Smooth muscle cell (in vitro differentiated cells): Measurements from ENCODE around the gene CTDSPL. TPM values are rescaled to one million over a fixed set of nuclear protein-coding genes. Genes with fewer than 3 reads are reported as not detected.

ENCODE experiments used
- DNase-seq: peaks from one replicate; lab custom pipeline; 2025; ENCODE audit not compliant: unreplicated experiment; lab: John Stamatoyannopoulos, UW
- H2AFZ ChIP-seq: fragments of 200-600 bp; sonication (generic); 2 replicates; pipeline ENCODE4 v1.6.0; 2016; ENCODE audit warnings: antibody characterized with exemption, low read depth, mild to moderate bottlenecking
- H3F3A ChIP-seq: fragments of 200-600 bp; sonication (generic); 2 replicates; pipeline ENCODE4 v1.6.0; 2017; ENCODE audit warnings: antibody characterized with exemption, low read depth
- H3K27ac ChIP-seq: fragments of 200-600 bp; sonication (generic); 2 replicates; pipeline ENCODE4 v1.5.1; 2016; ENCODE audit warnings: low read depth, mild to moderate bottlenecking
- H3K27me3 ChIP-seq: fragments of 200-600 bp; sonication (generic); 2 replicates; pipeline ENCODE4 v1.6.1; 2016; ENCODE audit warnings: low read depth, mild to moderate bottlenecking
- H3K36me3 ChIP-seq: fragments of 200-600 bp; sonication (generic); 2 replicates; pipeline ENCODE4 v1.5.1; 2016; ENCODE audit warnings: low read depth
- H3K4me1 ChIP-seq: fragments of 200-600 bp; sonication (generic); 2 replicates; pipeline ENCODE4 v1.5.1; 2016; ENCODE audit warnings: low read depth
- H3K4me2 ChIP-seq: fragments of 200-600 bp; sonication (generic); 2 replicates; pipeline ENCODE4 v1.6.0; 2016; ENCODE audit warnings: mild to moderate bottlenecking
- H3K4me3 ChIP-seq: fragments of 200-600 bp; sonication (generic); 2 replicates; pipeline ENCODE4 v1.5.1; 2016; ENCODE audit warnings: mild to moderate bottlenecking
- H3K79me2 ChIP-seq: fragments of 200-600 bp; sonication (generic); 2 replicates; pipeline ENCODE4 v1.6.0; 2016; ENCODE audit warnings: low read depth, mild to moderate bottlenecking
- H3K9ac ChIP-seq: fragments of 200-600 bp; sonication (generic); 2 replicates; pipeline ENCODE4 v1.6.0; 2016; ENCODE audit warnings: low read depth
- H3K9me3 ChIP-seq: fragments of 200-600 bp; sonication (generic); replicated peaks from 2 replicates; pipeline ENCODE4 v1.5.1; 2016; ENCODE audit warnings: low read depth
- H4K20me1 ChIP-seq: fragments of 200-600 bp; sonication (generic); 2 replicates; pipeline ENCODE4 v1.6.0; 2016; ENCODE audit warnings: low read depth
- WGBS: methylation state at CpG from one replicate; pipeline ENCODE4 v1.1.7; 2016; ENCODE audit warnings: low lambda C conversion rate; 5-methylcytosine and 5-hydroxymethylcytosine counted together
- polyA plus RNA-seq: library from polyadenylated mRNA; unstranded; fragments of >200 nt; fragmentation: Nextera tagmentation; extraction: Ambion mirVana; gene quantifications from 2 replicates; pipeline ENCODE4 v1.2.1, GENCODE V29; 2016
- total RNA-seq: library from RNA; depleted of rRNA; stranded (reverse); fragments of >200 nt; gene quantifications from 2 replicates; pipeline ENCODE4 v1.2.3, GENCODE V29; 2014
- TF ChIP-seq, protein P1 (sequence below): fragments of 200-600 bp; sonication (generic); IDR thresholded peaks from 2 replicates; pipeline ENCODE4 v1.5.1; 2017; ENCODE audit warnings: borderline replicate concordance, mild to moderate bottlenecking, antibody characterized with exemption; ENCODE audit not compliant: insufficient read depth, poor library complexity, severe bottlenecking

The CTDSPL gene
- total and polyA plus RNA-seq, 2 experiments from 2014 or later: 31.3 to 34.3 TPM

DNA sequence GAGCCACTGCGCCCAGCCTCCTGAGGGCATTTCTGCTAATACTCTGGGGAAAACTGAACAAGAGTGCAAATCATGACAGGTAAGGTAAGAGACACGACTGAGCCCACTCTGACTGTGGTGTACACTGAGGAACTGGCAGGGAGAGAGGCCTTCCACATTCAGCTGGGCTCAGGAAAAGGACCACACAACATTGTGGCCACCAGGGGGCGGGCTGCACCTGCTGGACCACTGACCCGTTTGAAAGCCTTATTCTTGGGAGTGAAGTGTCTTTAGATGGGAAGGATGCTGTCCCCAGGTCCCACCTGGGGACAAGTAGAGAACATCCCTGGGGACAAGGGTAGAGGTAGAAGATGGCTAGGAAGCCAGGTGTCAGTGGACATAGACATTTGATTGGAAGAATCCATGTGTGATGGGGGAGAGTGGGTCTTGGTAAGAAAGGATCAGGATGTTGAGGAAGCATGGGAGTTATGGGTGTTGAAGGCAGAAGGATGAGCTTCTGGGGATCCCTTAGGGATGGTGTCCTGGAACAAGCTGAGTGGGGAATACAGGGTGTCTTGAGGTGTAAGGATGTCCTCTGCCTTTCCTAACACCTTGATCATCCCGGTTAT, 6.2 kb upstream of the CTDSPL start:
- Histone ChIP-seq H4K20me1 (peaks cover 25% of the 10 kb centered on the region), H3K27me3 (no peaks in the 10 kb centered on the region), H3K4me1 (peaks cover 4% of the 10 kb centered on the region), H3F3A (peaks cover 7% of the 10 kb centered on the region), H3K36me3 (no peaks in the 10 kb centered on the region), H3K79me2 (peaks cover 5% of the 10 kb centered on the region), H3K4me2 (no peak overlapping the region), H2AFZ (no peak overlapping the region), H3K9ac (no peak overlapping the region), H3K4me3 (no peak overlapping the region), H3K9me3 (no peaks in the 10 kb centered on the region), H3K27ac (no peak overlapping the region)
- DNase-seq: peak; percentile 55
- TF ChIP-seq, protein P1, sequence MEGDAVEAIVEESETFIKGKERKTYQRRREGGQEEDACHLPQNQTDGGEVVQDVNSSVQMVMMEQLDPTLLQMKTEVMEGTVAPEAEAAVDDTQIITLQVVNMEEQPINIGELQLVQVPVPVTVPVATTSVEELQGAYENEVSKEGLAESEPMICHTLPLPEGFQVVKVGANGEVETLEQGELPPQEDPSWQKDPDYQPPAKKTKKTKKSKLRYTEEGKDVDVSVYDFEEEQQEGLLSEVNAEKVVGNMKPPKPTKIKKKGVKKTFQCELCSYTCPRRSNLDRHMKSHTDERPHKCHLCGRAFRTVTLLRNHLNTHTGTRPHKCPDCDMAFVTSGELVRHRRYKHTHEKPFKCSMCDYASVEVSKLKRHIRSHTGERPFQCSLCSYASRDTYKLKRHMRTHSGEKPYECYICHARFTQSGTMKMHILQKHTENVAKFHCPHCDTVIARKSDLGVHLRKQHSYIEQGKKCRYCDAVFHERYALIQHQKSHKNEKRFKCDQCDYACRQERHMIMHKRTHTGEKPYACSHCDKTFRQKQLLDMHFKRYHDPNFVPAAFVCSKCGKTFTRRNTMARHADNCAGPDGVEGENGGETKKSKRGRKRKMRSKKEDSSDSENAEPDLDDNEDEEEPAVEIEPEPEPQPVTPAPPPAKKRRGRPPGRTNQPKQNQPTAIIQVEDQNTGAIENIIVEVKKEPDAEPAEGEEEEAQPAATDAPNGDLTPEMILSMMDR: peak; percentile 89
- WGBS: 35% methylated on average over 5 of the region's 5 CpGs

DNA sequence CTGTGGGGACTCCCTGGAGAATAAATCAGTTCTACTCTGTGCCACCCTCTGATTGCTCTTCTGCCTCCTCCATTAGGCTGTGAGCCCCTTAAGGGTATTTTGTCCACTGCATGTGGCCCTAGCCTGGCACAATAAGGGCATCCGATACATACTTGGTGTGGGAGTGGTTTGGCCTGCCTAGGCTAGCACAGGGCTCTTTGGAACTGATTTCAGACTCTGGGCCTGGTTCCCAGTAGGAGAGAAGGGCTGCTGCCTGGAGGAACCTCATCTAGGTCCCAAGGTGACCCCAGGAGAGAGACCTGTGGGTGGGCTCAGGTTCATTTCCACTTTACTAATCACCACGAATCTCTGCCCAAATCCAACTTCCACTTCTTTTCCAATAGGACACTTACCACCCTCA, 5.3 kb upstream of the CTDSPL start:
- Histone ChIP-seq H3K4me2 (no peak overlapping the region), H3K79me2 (peaks cover 5% of the 10 kb centered on the region), H3K9me3 (no peaks in the 10 kb centered on the region), H3K36me3 (no peaks in the 10 kb centered on the region), H3K4me3 (no peak overlapping the region), H3F3A (peaks cover 7% of the 10 kb centered on the region), H3K27me3 (no peaks in the 10 kb centered on the region), H3K9ac (no peak overlapping the region), H3K27ac (no peak overlapping the region), H4K20me1 (peaks cover 25% of the 10 kb centered on the region), H2AFZ (no peak overlapping the region), H3K4me1 (peaks cover 4% of the 10 kb centered on the region)
- 86% methylated on average over 2 of the region's 2 CpGs for WGBS
- DNase-seq: no peak
- TF ChIP-seq, protein P1: no peak

DNA sequence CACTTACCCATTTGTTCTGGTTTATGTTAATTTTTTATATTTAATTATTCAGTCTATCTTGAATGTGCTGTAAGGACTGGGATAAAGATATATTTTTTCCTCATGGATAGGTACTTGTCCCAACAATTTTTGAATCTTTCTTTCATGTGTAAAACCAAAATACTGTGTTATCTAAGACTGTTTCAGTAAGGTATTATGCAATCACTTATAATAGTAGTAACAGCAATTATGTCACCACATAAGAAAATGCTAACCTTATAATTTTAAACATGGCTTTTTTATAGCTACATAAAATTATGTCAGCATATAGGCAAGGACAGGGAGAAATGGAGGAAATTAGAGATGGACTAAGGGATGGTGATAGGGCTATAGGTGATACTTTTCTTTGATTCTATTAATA, 2.9 kb upstream of the CTDSPL start:
- H3K27ac ChIP-seq: no peak overlapping the region
- TF ChIP-seq, protein P1: no peak
- peaks cover 15% of the 10 kb centered on the region for H3K79me2 ChIP-seq
- H2AFZ ChIP-seq: no peak overlapping the region
- no peaks in the 10 kb centered on the region for H3K36me3 ChIP-seq
- H3K9me3 ChIP-seq: no peaks in the 10 kb centered on the region
- H3K27me3 ChIP-seq: no peaks in the 10 kb centered on the region
- no peak overlapping the region for H3K4me3 ChIP-seq
- H3K4me2 ChIP-seq: no peak overlapping the region
- H4K20me1 ChIP-seq: peaks cover 28% of the 10 kb centered on the region
- H3K9ac ChIP-seq: no peak overlapping the region
- peaks cover 7% of the 10 kb centered on the region for H3F3A ChIP-seq
- peaks cover 8% of the 10 kb centered on the region for H3K4me1 ChIP-seq
- no peak for DNase-seq

GRCh38 chr3:37859354-37859753, 2.3 kb upstream of the CTDSPL start:
- TF ChIP-seq, protein P1: no peak

More at GRCh38 chr3:37859354-37859753, 2.3 kb upstream of the CTDSPL start:
- no peak overlapping the region for H3K27ac ChIP-seq
- 36% methylated on average over 2 of the region's 2 CpGs for WGBS
- H3K27me3 ChIP-seq: no peaks in the 10 kb centered on the region
- H3K4me1 ChIP-seq: peaks cover 8% of the 10 kb centered on the region
- peak overlapping the region; percentile 69 for H3K4me2 ChIP-seq
- no peaks in the 10 kb centered on the region for H3K9me3 ChIP-seq
- H2AFZ ChIP-seq: no peak overlapping the region
- H3F3A ChIP-seq: peaks cover 7% of the 10 kb centered on the region
- no peaks in the 10 kb centered on the region for H3K36me3 ChIP-seq
- no peak overlapping the region for H3K4me3 ChIP-seq
- DNase-seq: no peak
- H3K79me2 ChIP-seq: peaks cover 20% of the 10 kb centered on the region
- no peak overlapping the region for H3K9ac ChIP-seq
- peaks cover 28% of the 10 kb centered on the region for H4K20me1 ChIP-seq
